HepG2 (cell line): ENCODE results near the gene CLDN15. TPM values are rescaled to one million over a fixed set of nuclear protein-coding genes. Genes with fewer than 3 reads are reported as not detected.
A peak's percentile ranks its signal among the peaks of the same experiment; 100 is the strongest.

Experiments
- CHD4 ChIP-seq: fragments of 200-600 bp; sonication (generic); IDR thresholded peaks from 2 replicates; pipeline ENCODE4 v1.7.0; 2017; ENCODE audit warnings: mild to moderate bottlenecking, low read length, borderline replicate concordance
- KDM1A ChIP-seq: IDR thresholded peaks from 2 replicates; pipeline ENCODE4 v1.6.1; 2016; ENCODE audit warnings: missing compliant biosample characterization
- KDM4B ChIP-seq: sonication (generic); formaldehyde crosslinking; IDR thresholded peaks from 2 replicates; pipeline ENCODE4 v1.4.0; 2020; ENCODE audit warnings: missing genetic modification reagents
- LCORL ChIP-seq, 2 experiments: fragments of 450-650 bp in 1 of 2; sonication (generic) in 1 of 2; formaldehyde crosslinking in 1 of 2; IDR thresholded peaks; 2 replicates each; pipeline versions ENCODE4 v1.5.0 to v1.6.1; 2017 to 2020; ENCODE audit warnings: antibody characterized with exemption in 1 of 2, missing genetic modification reagents in 1 of 2
- NCOA1 ChIP-seq: sonication (generic); formaldehyde crosslinking; IDR thresholded peaks from 2 replicates; pipeline ENCODE4 v1.9.0; 2021; ENCODE audit warnings: missing genetic modification reagents
- NR2F1 ChIP-seq, 2 experiments: fragments of 450-650 bp in 1 of 2; formaldehyde crosslinking in 1 of 2; IDR thresholded peaks; 2 replicates each; pipeline versions ENCODE4 v1.5.0 to v1.6.1; 2016 to 2020; ENCODE audit warnings: mild to moderate bottlenecking in 1 of 2, missing compliant biosample characterization in 1 of 2, missing genetic modification reagents in 1 of 2, moderate library complexity in 1 of 2
- NR2F2 ChIP-seq: IDR thresholded peaks from 2 replicates; pipeline ENCODE4 v1.6.1; 2012; ENCODE audit warnings: low read depth, inconsistent platforms, borderline replicate concordance
- NR2F6 ChIP-seq, 2 experiments: IDR thresholded peaks; 2 replicates each; pipeline ENCODE4 v1.6.1; 2016; ENCODE audit warnings: antibody characterized with exemption in 1 of 2, mild to moderate bottlenecking in 1 of 2
- RARA ChIP-seq: IDR thresholded peaks from 2 replicates; pipeline ENCODE4 v1.6.1; 2016; ENCODE audit warnings: missing genetic modification reagents, missing compliant biosample characterization
- SALL2 ChIP-seq: sonication (generic); formaldehyde crosslinking; IDR thresholded peaks from 2 replicates; pipeline ENCODE4 v1.8.1; 2023; ENCODE audit warnings: mild to moderate bottlenecking, missing genetic modification reagents, inconsistent platforms
- SSRP1 ChIP-seq: IDR thresholded peaks from 2 replicates; pipeline ENCODE4 v1.6.1; 2016; ENCODE audit warnings: control low read depth
- TBX3 ChIP-seq: fragments of 450-650 bp; IDR thresholded peaks from 2 replicates; pipeline ENCODE4 v1.6.1; 2017; ENCODE audit warnings: antibody characterized with exemption, mild to moderate bottlenecking, inconsistent platforms, borderline replicate concordance
- ZFP41 ChIP-seq: sonication (generic); formaldehyde crosslinking; IDR thresholded peaks from 2 replicates; pipeline ENCODE4 v1.4.0; 2020; ENCODE audit warnings: mild to moderate bottlenecking, missing genetic modification reagents, borderline replicate concordance
- ZMYM3 ChIP-seq: sonication (generic); formaldehyde crosslinking; IDR thresholded peaks from 2 replicates; pipeline ENCODE4 v1.5.1; 2020; ENCODE audit warnings: mild to moderate bottlenecking, missing genetic modification reagents
- ZNF678 ChIP-seq: sonication (generic); formaldehyde crosslinking; IDR thresholded peaks from 2 replicates; pipeline ENCODE4 v1.4.0; 2020; ENCODE audit warnings: mild to moderate bottlenecking, missing genetic modification reagents
- polyA plus RNA-seq, 8 experiments: library from polyadenylated mRNA; depleted of rRNA in 3 of 8; stranded (reverse) in 7 of 8; unstranded in 1 of 8; fragments of >200 nt; fragmentation: Illumina TruSeq in 4 of 8; extraction: Trizol in 4 of 8; gene quantifications; 2 replicates each; pipeline versions ENCODE4 v1.2.1 to v1.2.3, GENCODE V29; 2011 to 2016; ENCODE audit warnings: low read depth in 4 of 8, missing spikeins in 1 of 8, mixed read lengths in 1 of 8; ENCODE audit not compliant: insufficient read depth in 1 of 8
- total RNA-seq, 5 experiments: library from RNA; depleted of rRNA; stranded (reverse); fragments of >200 nt; fragmentation: Illumina TruSeq; extraction: Trizol; gene quantifications; 2 replicates each; pipeline ENCODE4 v1.2.3, GENCODE V29; 2016; ENCODE audit warnings: low read depth in 1 of 5
- TF ChIP-seq, protein P1 (sequence below): fragments of 450-650 bp; IDR thresholded peaks from 2 replicates; pipeline ENCODE4 v1.6.1; 2016
- TF ChIP-seq, protein P2 (sequence below): sonication (generic); formaldehyde crosslinking; IDR thresholded peaks from 2 replicates; pipeline ENCODE4 v1.5.0; 2020; ENCODE audit warnings: mild to moderate bottlenecking, missing genetic modification reagents, borderline replicate concordance
- TF ChIP-seq, protein P3 (sequence below): IDR thresholded peaks from 2 replicates; pipeline ENCODE4 v1.6.1; 2016
- TF ChIP-seq, protein P4 (sequence below): sonication (generic); formaldehyde crosslinking; IDR thresholded peaks from 2 replicates; pipeline ENCODE4 v1.4.0; 2020; ENCODE audit warnings: missing genetic modification reagents
- TF ChIP-seq, protein P5 (sequence below): IDR thresholded peaks from 2 replicates; pipeline ENCODE4 v1.6.1; 2012; ENCODE audit warnings: low read depth, low read length, improper control_type of control experiment
- TF ChIP-seq, protein P6 (sequence below), 2 experiments: fragments of 450-650 bp in 1 of 2; sonication (generic) in 1 of 2; formaldehyde crosslinking; IDR thresholded peaks; 2 replicates each; pipeline versions ENCODE4 v1.5.0 to v1.8.0; 2020 to 2022; ENCODE audit warnings: mild to moderate bottlenecking in 1 of 2, missing genetic modification reagents in 1 of 2

The CLDN15 gene
- total and polyA plus RNA-seq, 2 of the 13 experiments (the other 11 are each of a cell fraction or from before 2014, with no cell fraction given), result 7.1 to 17.8 TPM

DNA sequence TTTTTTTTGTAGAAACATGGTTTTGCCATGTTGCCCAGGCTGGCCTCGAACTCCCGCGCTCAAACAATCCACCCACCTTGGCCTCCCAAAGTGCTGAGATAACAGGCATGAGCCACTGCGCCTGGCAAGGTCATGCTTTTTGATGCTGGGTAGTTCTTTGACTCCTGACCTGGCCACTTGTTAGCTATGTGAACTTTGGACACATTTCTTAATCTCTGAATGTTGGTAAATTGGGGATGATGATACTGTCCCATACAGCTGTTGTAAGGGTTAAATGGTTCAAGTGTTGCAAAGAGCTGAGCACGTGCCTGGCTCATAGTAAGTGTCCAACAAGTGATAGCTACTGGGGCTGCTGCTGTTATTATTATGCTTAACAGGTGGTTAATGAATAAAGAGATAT is 17.3 kb downstream of the CLDN15 start (continued):
- TF ChIP-seq, protein P1, sequence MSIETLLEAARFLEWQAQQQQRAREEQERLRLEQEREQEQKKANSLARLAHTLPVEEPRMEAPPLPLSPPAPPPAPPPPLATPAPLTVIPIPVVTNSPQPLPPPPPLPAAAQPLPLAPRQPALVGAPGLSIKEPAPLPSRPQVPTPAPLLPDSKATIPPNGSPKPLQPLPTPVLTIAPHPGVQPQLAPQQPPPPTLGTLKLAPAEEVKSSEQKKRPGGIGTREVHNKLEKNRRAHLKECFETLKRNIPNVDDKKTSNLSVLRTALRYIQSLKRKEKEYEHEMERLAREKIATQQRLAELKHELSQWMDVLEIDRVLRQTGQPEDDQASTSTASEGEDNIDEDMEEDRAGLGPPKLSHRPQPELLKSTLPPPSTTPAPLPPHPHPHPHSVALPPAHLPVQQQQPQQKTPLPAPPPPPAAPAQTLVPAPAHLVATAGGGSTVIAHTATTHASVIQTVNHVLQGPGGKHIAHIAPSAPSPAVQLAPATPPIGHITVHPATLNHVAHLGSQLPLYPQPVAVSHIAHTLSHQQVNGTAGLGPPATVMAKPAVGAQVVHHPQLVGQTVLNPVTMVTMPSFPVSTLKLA, result peak; percentile 12; the same call in 1 of the 2 replicates
- TF ChIP-seq NR2F6 (IDR thresholded peaks at IDR 0.05) (peak; percentile 74), NR2F6 (CRISPR knock-in tag; IDR thresholded peaks at IDR 0.05) (peak; percentile 82), CHD4 (0 out of 2 replicates have a peak, but pooled peaks have one; percentile 28), NCOA1 (CRISPR knock-in tag) (no peak), KDM4B (CRISPR knock-in tag) (no peak), NR2F2 (peak; percentile 61), SALL2 (CRISPR knock-in tag) (0 out of 2 replicates have a peak, but pooled peaks have one; percentile 33), KDM1A (CRISPR knock-in tag) (0 out of 2 replicates have a peak, but pooled peaks have one; percentile 10), SSRP1 (0 out of 2 replicates have a peak, but pooled peaks have one; percentile 65), ZMYM3 (peak; percentile 21; the same call in 1 of the 2 replicates), RARA (CRISPR knock-in tag) (peak; percentile 46; the same call in 1 of the 2 replicates), TBX3 (no peak), LCORL (IDR thresholded peaks at IDR 0.05) (no peak), LCORL (CRISPR knock-in tag; IDR thresholded peaks at IDR 0.05) (peak; percentile 54; the same call in 1 of the 2 replicates), ZFP41 (no peak), NR2F1 (CRISPR knock-in tag; IDR thresholded peaks at IDR 0.05) (peak; percentile 68 to 76; a peak in 3 of 4 replicates), ZNF678 (CRISPR knock-in tag) (no peak)
- TF ChIP-seq, protein P2, sequence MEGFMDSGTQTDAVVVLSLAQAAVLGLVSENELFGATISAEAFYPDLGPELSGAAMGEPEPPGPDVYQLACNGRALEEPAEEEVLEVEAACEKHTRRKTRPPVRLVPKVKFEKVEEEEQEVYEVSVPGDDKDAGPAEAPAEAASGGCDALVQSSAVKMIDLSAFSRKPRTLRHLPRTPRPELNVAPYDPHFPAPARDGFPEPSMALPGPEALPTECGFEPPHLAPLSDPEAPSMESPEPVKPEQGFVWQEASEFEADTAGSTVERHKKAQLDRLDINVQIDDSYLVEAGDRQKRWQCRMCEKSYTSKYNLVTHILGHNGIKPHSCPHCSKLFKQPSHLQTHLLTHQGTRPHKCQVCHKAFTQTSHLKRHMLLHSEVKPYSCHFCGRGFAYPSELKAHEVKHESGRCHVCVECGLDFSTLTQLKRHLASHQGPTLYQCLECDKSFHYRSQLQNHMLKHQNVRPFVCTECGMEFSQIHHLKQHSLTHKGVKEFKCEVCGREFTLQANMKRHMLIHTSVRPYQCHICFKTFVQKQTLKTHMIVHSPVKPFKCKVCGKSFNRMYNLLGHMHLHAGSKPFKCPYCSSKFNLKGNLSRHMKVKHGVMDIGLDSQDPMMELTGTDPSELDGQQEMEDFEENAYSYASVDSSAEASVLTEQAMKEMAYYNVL (CRISPR knock-in tag), result no peak
- TF ChIP-seq, protein P3, sequence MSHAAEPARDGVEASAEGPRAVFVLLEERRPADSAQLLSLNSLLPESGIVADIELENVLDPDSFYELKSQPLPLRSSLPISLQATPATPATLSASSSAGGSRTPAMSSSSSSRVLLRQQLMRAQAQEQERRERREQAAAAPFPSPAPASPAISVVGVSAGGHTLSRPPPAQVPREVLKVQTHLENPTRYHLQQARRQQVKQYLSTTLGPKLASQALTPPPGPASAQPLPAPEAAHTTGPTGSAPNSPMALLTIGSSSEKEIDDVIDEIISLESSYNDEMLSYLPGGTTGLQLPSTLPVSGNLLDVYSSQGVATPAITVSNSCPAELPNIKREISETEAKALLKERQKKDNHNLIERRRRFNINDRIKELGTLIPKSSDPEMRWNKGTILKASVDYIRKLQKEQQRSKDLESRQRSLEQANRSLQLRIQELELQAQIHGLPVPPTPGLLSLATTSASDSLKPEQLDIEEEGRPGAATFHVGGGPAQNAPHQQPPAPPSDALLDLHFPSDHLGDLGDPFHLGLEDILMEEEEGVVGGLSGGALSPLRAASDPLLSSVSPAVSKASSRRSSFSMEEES (CRISPR knock-in tag), result peak; percentile 29; the same call in 1 of the 2 replicates
- TF ChIP-seq, protein P4, sequence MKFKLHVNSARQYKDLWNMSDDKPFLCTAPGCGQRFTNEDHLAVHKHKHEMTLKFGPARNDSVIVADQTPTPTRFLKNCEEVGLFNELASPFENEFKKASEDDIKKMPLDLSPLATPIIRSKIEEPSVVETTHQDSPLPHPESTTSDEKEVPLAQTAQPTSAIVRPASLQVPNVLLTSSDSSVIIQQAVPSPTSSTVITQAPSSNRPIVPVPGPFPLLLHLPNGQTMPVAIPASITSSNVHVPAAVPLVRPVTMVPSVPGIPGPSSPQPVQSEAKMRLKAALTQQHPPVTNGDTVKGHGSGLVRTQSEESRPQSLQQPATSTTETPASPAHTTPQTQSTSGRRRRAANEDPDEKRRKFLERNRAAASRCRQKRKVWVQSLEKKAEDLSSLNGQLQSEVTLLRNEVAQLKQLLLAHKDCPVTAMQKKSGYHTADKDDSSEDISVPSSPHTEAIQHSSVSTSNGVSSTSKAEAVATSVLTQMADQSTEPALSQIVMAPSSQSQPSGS (CRISPR knock-in tag), result no peak
- TF ChIP-seq, protein P5, sequence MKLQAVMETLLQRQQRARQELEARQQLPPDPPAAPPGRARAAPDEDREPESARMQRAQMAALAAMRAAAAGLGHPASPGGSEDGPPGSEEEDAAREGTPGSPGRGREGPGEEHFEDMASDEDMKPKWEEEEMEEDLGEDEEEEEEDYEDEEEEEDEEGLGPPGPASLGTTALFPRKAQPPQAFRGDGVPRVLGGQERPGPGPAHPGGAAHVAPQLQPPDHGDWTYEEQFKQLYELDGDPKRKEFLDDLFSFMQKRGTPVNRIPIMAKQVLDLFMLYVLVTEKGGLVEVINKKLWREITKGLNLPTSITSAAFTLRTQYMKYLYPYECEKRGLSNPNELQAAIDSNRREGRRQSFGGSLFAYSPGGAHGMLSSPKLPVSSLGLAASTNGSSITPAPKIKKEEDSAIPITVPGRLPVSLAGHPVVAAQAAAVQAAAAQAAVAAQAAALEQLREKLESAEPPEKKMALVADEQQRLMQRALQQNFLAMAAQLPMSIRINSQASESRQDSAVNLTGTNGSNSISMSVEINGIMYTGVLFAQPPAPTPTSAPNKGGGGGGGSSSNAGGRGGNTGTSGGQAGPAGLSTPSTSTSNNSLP, result peak; percentile 75
- TF ChIP-seq, protein P6, sequence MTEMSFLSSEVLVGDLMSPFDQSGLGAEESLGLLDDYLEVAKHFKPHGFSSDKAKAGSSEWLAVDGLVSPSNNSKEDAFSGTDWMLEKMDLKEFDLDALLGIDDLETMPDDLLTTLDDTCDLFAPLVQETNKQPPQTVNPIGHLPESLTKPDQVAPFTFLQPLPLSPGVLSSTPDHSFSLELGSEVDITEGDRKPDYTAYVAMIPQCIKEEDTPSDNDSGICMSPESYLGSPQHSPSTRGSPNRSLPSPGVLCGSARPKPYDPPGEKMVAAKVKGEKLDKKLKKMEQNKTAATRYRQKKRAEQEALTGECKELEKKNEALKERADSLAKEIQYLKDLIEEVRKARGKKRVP (CRISPR knock-in tag; IDR thresholded peaks at IDR 0.05), result peak in 1 of 2 experiments; percentile 54; a peak in 2 of 4 replicates
